ENCODE measurements around the gene RXFP1.

The RXFP1 gene

DNA sequence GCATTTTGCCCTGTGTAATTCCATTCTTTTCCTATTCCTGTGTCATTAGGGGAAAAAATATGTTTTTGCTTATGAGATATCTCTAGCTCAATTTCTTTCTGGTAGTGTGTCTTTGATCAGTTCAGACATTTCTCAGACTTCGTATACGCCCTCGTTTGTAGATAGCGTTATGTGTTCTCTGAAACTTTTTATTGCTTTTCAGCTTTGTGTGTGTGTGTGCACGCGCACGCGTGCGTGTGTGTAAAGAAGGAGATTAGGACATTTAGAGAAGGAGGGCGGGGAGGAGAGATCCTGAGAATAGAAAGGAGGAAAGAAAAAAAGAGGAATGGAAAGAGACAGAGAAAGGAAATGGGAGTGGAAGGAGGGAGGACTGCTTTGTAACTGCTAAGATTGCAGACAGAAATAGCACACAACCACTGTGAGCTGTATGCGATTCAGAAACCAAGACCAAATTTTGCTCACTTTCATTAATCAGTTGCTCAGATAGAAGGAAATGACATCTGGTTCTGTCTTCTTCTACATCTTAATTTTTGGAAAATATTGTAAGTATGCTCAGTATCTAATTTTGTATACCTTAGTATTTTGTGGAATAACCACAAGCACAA is at the start of gene RXFP1:
TSS of gene RXFP1 (plus strand) at position 399 of the 605 bp plus-strand sequence. CDS start at position 494, 95 bp downstream.
- Mint-ChIP-seq H3K4me3 (no peak within 1 kb of the TSS), H3K36me3 (no peaks in the 10 kb centered on the region)
- DNase-seq (ENCODE audit: low spot score in 2 of 2), result no peak

DNA sequence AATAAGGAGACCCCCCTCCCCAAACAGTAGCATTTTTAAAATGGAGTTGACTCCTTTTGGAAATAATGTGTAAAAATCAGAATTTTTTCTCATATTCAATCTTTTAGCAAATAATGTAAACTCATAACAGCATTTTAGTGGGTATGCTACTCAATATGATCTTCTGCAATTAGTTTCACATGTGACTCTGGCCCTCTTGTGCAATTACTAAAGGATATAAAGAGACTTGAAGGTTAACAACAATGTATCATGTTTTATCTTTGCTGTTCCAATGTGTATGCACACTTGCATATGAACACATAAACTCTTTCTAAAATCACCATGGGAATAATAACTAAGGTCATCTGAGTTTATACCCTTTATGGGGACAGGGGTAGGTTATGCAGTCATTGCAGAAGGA is 39.9 kb upstream of the RXFP1 start:
- DNase-seq (ENCODE audit: low spot score in 2 of 2) (no peak), ATAC-seq (no peak)
- H3K4me1 Mint-ChIP-seq, result no peaks in the 10 kb centered on the region
- H3K9me3 Mint-ChIP-seq, result peaks cover 4% of the 10 kb centered on the region
- no peak overlapping the region for H3K27ac Mint-ChIP-seq
- no peaks in the 10 kb centered on the region for H3K36me3 Mint-ChIP-seq
- no peak overlapping the region for H3K4me3 Mint-ChIP-seq

More for the DNA sequence above, at the start of gene RXFP1:
- no peak for ATAC-seq
- Mint-ChIP-seq H3K4me1 (no peaks in the 10 kb centered on the region), H3K27ac (no peak within 1 kb of the TSS), H3K9me3 (no peaks in the 10 kb centered on the region)

DNA sequence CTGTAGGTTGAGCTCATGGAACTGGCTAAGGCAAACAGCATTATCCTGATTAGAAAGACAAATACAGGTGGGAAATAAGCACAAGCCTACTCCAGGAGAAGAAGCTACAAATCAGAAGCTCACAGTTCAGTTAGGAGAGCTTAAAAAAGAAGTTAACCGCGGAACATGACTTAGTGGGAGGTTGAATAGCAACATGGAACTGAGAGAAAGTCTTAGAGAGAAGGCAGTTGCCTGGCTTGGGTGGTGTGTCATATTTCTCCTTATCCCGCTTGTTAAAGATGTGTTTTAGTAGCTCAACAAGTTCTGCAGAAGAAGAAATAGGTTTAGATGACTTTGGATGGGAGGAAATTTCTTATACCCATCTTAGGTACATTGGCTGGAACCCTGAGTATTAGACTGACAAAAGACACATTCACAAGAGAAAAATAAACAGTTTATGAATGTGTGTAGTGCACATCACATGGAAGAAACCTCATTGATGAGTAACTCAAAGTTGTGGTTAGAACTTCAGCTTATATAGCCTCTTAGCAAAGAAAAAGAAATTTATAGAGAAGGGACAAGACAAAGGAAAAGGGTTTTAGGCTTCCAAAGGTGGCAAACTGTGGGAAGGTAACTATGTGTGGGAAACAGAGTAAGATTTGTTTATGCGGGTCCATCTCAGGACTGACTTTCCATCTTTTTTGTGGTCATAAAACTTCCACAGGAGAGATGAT is 37.4 kb upstream of the RXFP1 start:
- H3K36me3 Mint-ChIP-seq, result no peaks in the 10 kb centered on the region
- no peak for ATAC-seq
- no peak for DNase-seq (ENCODE audit: low spot score in 2 of 2)
- H3K9me3 Mint-ChIP-seq, result peaks cover 10% of the 10 kb centered on the region
- no peak overlapping the region for H3K4me3 Mint-ChIP-seq
- H3K4me1 Mint-ChIP-seq, result no peaks in the 10 kb centered on the region
- H3K27ac Mint-ChIP-seq, result no peak overlapping the region

DNA sequence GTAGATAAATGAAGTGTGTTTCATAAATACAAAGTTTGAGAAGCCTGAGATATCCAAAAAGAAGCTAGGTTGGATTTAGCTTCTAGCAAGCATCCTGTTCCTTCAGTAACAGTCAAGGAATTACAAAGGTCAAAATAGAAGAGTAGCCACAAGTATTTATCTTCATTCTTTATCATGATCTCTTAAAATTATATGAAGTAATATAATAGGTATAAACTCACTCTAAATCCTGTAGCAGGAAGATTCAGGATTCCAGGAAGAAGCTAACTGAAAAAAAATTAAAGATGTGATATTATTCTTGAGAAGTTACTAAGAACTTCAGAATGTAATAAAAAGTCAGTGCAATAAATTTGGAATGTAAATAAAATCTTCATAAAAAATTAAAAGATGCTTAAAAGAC is 31.1 kb upstream of the RXFP1 start:
- no peaks in the 10 kb centered on the region for H3K36me3 Mint-ChIP-seq

DNA sequence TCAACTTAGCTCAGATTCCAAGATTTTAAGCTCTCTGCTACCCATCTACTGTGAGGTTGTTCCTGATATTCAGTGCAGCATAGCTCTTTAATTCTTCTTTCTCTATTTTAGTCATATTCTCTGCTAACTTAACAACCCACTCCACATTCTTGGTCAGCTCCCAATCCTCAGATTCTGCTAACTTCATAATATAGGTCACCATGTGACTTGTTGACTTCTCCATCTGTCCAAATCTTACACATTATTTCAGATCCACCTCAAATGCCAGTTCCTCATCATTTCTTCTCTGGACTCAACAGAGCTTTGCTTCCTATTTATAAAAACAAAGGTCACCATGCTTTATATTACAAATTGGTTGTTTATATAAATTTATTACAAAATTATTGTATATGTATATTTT is 29.3 kb upstream of the RXFP1 start:
- Mint-ChIP-seq H3K4me1 (no peaks in the 10 kb centered on the region), H3K36me3 (no peaks in the 10 kb centered on the region), H3K9me3 (peaks cover 9% of the 10 kb centered on the region), H3K27ac (no peak overlapping the region), H3K4me3 (no peak overlapping the region)
- no peak for DNase-seq (ENCODE audit: low spot score in 2 of 2)
- ATAC-seq, result no peak

More for the DNA sequence above, 31.1 kb upstream of the RXFP1 start:
- H3K4me1 Mint-ChIP-seq, result no peaks in the 10 kb centered on the region
- no peak for DNase-seq (ENCODE audit: low spot score in 2 of 2)
- no peak for ATAC-seq
- H3K27ac Mint-ChIP-seq, result no peak overlapping the region
- H3K4me3 Mint-ChIP-seq, result no peak overlapping the region
- H3K9me3 Mint-ChIP-seq, result peaks cover 9% of the 10 kb centered on the region

DNA sequence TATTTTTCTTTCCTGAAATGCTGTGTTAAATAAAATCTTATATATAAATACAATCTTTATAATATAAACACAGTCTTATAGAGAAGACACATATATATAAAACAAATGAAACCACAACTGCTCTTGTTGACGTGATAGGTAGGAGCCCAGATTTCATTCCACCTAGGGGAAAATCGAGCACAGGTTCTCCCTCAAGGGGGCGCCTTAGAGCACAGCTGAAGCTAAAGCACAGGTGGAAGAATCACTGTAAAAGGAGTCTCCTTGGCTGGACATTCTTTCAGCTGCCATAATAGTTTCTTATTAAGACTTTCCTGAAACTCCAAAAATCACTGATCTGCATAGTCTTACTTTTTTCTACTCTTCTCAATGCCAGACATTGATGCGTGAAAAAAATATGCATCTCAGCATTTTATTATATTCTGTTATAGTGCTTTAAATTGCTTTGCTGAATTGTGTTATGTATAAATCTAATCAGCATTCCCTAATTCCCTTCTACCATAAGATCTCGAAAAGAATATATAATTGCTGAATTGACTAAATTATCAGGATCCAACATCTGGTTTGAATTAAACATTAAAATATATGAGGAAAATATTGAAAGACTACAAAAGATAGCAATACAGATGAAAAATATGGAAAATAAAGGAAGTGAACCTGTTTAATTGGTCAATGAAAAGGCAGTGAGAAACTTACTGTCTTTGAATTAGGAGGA is 25.5 kb upstream of the RXFP1 start:
- Mint-ChIP-seq H3K36me3 (no peaks in the 10 kb centered on the region), H3K4me1 (no peaks in the 10 kb centered on the region), H3K4me3 (no peak overlapping the region), H3K9me3 (peaks cover 3% of the 10 kb centered on the region), H3K27ac (no peak overlapping the region)
- DNase-seq (ENCODE audit: low spot score in 2 of 2) (peak; percentile 7 to 50), ATAC-seq (no peak)

DNA sequence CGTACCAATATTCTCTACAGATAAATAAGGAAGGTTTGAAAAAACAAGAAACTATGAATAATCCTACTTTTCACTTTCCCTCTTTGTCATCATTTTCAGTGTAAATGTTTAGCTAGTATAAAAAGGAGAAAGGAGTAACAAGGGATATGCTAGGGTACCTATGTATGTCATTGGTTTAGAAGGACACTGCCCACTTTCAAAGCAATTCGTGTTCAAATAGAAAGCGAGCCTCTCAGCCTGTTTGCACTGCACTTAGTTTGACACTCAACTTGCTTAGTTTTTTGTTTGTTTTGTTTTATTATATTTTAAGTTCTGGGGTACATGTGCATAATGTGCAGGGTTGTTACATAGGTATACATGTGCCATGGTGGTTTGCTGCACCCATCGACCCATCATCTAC is 21.6 kb upstream of the RXFP1 start:
- Mint-ChIP-seq H3K4me3 (no peak overlapping the region), H3K4me1 (no peaks in the 10 kb centered on the region)
- no peak for ATAC-seq

DNA sequence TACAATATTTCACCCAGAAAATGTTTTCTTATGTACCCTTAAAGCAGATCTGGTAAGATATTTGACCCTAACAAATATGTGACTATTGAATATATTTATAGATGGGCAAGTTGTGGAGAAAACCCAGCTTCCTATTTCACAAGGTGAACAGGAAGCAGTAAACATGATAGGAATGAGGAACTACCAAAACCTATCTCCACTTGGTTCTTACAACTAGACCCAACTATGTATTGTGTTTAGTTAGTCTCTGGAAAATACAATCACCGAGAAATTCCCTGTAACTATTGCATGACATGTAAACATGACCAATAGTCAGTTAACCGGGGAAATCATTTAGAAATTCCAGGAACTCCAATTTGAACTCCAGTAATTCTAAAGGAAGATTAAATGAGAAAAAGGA is 8.4 kb upstream of the RXFP1 start:
- no peaks in the 10 kb centered on the region for H3K9me3 Mint-ChIP-seq
- no peaks in the 10 kb centered on the region for H3K4me1 Mint-ChIP-seq
- H3K27ac Mint-ChIP-seq, result no peak overlapping the region
- H3K36me3 Mint-ChIP-seq, result no peaks in the 10 kb centered on the region
- DNase-seq (ENCODE audit: low spot score in 2 of 2), result no peak
- no peak overlapping the region for H3K4me3 Mint-ChIP-seq
- ATAC-seq, result no peak

More for the DNA sequence above, 21.6 kb upstream of the RXFP1 start:
- Mint-ChIP-seq H3K36me3 (no peaks in the 10 kb centered on the region), H3K9me3 (peaks cover 9% of the 10 kb centered on the region), H3K27ac (no peak overlapping the region)
- DNase-seq (ENCODE audit: low spot score in 2 of 2), result no peak

DNA sequence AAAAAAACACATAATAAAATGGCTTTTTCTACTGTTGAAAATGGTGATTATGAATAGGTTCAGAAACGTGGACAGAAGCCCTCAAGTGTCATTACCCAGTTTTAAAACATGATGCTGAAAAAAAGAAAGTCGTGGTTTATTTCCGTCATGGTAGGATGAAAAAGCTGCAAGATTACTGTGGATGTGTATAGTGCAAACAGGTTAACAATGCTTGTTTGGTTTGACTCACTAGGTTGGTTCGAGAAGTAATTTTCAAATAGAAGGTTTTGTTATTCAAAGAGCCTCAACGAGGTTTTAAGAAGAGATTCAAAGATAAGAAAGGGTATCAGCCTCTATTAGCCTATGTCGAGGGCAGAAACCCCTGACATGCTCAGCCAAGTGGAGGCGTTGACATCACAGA is 2.5 kb upstream of the RXFP1 start:
- H3K27ac Mint-ChIP-seq, result no peak overlapping the region
- ATAC-seq (no peak), DNase-seq (ENCODE audit: low spot score in 2 of 2) (no peak)
- H3K9me3 Mint-ChIP-seq, result no peaks in the 10 kb centered on the region
- H3K4me3 Mint-ChIP-seq, result no peak overlapping the region
- H3K36me3 Mint-ChIP-seq, result no peaks in the 10 kb centered on the region
- H3K4me1 Mint-ChIP-seq, result no peaks in the 10 kb centered on the region

DNA sequence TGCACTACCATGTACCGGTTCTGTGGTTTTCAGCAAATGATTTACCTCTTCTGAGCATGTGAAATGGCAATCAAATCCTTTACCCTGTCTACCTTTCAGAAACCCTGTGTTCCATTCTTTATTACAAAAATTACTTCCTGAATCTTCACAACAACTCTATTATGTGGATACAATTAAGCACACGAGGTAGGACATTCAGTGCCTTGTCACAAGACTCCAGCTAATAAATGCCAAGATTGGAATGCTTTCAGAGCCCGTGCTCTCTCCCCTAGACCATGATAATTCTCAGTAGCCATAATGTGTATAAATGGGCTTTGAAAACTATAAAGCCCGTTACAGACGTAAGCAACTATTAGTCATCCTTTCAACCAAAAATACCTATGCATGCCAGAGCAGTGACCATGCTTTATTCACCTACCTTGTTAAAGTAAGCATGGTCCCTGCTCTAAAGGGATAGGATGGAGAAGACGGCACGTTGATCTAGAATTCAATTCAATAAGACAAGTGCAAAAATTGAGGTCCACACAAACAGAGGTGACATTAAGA is 2.4 kb downstream of the RXFP1 start:
- no peaks in the 10 kb centered on the region for H3K9me3 Mint-ChIP-seq

DNA sequence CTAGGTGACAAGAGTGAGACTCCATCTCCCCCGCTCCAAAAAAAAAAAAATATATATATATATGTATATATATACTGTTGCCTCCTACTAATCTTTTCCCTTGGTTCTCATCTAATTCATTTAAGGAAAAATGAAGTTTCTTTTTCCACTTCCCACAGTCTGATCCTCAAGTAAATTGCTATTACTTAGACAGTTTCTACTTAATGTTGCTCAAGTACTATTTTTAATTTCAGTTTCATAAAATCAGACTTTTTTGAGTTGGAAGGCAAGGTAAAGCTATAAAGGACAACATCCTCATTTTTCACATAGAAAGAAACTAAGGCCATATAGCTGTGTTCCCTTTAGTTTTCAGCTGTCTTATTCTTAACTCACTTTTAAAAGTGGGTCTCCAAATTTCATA is 5.8 kb downstream of the RXFP1 start:
- no peak for DNase-seq (ENCODE audit: low spot score in 2 of 2)
- Mint-ChIP-seq H3K27ac (no peak overlapping the region), H3K9me3 (no peaks in the 10 kb centered on the region), H3K4me3 (no peak overlapping the region), H3K4me1 (no peaks in the 10 kb centered on the region), H3K36me3 (no peaks in the 10 kb centered on the region)
- no peak for ATAC-seq

More for the DNA sequence above, 2.4 kb downstream of the RXFP1 start:
- no peaks in the 10 kb centered on the region for H3K4me1 Mint-ChIP-seq
- no peak overlapping the region for H3K4me3 Mint-ChIP-seq
- H3K27ac Mint-ChIP-seq, result no peak overlapping the region
- H3K36me3 Mint-ChIP-seq, result no peaks in the 10 kb centered on the region
- DNase-seq (ENCODE audit: low spot score in 2 of 2) (no peak), ATAC-seq (no peak)

DNA sequence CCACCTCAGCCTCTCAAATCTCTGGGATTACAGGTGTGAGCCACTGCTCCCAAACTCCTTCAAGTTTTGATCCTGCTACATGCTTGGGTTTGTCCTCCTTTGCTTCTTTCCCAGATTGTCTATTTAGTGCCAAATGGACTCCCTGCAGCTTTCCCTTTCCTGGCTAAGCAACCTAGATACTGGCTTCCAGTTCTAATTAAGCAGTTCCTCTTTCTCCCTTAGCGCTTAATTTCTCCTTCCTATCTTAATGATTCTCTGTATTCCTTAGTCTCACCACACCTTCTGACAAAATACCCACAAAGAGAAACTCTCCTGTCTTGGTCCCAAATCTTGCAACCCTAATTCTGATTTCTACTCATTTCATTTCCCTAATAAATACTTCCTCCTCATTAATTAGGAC is 7.8 kb downstream of the RXFP1 start:
- no peaks in the 10 kb centered on the region for H3K36me3 Mint-ChIP-seq

DNA sequence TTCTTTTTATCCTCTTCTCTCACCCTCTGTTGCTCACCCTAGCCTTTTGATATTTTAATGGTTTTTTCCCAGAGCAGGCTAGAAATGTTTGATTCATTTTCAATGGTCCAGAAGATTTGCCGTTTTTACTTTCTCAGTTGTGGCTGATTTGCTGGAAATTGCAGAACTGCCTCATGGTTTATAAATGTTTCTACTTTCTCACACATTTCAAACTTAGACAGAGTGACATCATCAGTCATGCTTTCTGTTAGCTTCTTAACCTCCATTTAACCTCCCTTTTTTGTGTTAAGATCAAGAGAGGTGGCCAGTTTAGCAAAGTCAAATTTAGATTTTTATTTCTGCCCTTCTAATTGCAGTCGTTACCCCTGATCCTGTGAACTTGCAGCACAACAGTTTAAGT is 8.7 kb downstream of the RXFP1 start:
- Mint-ChIP-seq H3K4me1 (no peaks in the 10 kb centered on the region), H3K27ac (no peak overlapping the region), H3K9me3 (no peaks in the 10 kb centered on the region), H3K4me3 (no peak overlapping the region), H3K36me3 (no peaks in the 10 kb centered on the region)
- ATAC-seq (no peak), DNase-seq (ENCODE audit: low spot score in 2 of 2) (no peak)

More for the DNA sequence above, 7.8 kb downstream of the RXFP1 start:
- ATAC-seq (no peak), DNase-seq (ENCODE audit: low spot score in 2 of 2) (no peak)
- no peak overlapping the region for H3K27ac Mint-ChIP-seq
- H3K4me1 Mint-ChIP-seq, result no peaks in the 10 kb centered on the region
- H3K9me3 Mint-ChIP-seq, result no peaks in the 10 kb centered on the region
- no peak overlapping the region for H3K4me3 Mint-ChIP-seq

DNA sequence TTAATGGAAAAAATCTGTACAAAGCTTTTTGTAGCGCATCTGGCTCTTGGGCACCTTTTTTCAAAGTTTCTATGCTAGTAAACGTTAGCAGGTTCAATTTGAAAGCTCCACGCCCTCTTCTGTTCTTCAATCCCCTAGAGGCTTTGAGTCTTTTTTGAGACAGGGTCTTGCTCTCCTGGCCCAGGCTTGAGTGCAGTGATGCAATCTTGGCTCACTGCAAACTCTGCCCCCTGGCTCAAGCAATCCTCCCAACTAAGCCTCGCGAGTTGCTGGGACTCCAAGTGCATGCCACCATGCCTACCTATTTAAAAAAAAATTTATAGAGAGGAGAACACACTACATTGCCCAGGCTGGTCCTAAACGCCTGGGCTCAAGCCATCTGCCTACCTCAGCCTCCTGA is 9.2 kb downstream of the RXFP1 start:
- ATAC-seq (no peak), DNase-seq (ENCODE audit: low spot score in 2 of 2) (no peak)
- H3K36me3 Mint-ChIP-seq, result no peaks in the 10 kb centered on the region
- H3K4me1 Mint-ChIP-seq, result no peaks in the 10 kb centered on the region
- no peak overlapping the region for H3K4me3 Mint-ChIP-seq
- H3K9me3 Mint-ChIP-seq, result no peaks in the 10 kb centered on the region
- no peak overlapping the region for H3K27ac Mint-ChIP-seq

DNA sequence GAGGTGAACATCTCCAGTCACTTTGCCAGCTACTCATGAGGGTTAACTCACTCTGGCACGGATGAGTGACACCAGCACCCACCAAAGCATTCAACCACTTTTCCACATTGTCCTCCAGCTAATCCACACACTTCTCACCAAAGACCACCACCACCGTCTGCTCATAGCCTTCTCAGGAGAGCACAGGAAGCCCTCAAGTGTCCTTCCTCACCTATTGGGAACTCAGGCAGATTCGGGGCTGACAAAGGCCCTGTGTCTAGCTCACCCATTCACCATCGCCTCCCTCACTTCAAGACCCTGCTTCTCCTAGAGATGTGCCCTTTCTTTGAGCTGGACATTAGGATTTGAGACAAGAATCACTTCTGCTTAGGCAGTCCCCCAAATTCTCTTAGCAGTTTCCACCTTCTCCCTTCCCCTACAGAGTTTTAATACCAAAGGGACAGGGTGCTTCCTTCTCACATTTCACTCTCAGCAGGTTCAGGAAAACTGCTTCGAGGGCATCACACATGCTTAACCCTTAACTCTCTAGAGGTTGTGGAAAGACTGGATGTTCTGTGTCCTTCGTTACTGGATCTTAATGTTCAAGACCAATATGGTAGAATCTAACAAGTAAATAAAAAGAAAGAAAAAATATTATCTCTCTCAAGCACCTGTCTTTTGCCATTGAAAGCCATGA is 11.0 kb downstream of the RXFP1 start:
- Mint-ChIP-seq H3K36me3 (no peaks in the 10 kb centered on the region), H3K27ac (no peak overlapping the region), H3K9me3 (no peaks in the 10 kb centered on the region), H3K4me1 (no peaks in the 10 kb centered on the region), H3K4me3 (no peak overlapping the region)
- DNase-seq (ENCODE audit: low spot score in 2 of 2) (no peak), ATAC-seq (peak; percentile 52)

Measured in stimulated activated effector memory CD8-positive, alpha-beta T cell treated with anti-CD3 and anti-CD28 coated beads, Interleukin-12 subunit alpha, Interleukin-12 subunit beta, amount 100 ng/mL, for 72 hours (primary cell).